NCI-H1417 treated with DMSO at 0.1 percent for 48 hours (cell line): Measurements from ENCODE around the gene ASGR2.
"Not testable (repeated sequence)": the region's sequence is repeated elsewhere in the genome, so short reads cannot be mapped to it uniquely, and the experiment has no call there.

Experiments
- DNase-seq: peaks from one replicate; lab custom pipeline; 2025; lab: John Stamatoyannopoulos, UW

ASGR2 gene

GRCh38 chr17:7124923-7125322 lies 10.3 kb upstream of the ASGR2 start:
- no peak for DNase-seq

- no peak for DNase-seq
Measured at GRCh38 chr17:7123844-7124243, 9.2 kb upstream of the ASGR2 start.

GRCh38 chr17:7122381-7122780 lies 7.8 kb upstream of the ASGR2 start:
- DNase-seq, result no peak

- not testable (repeated sequence) for DNase-seq
Measured at GRCh38 chr17:7120635-7121034, 6.0 kb upstream of the ASGR2 start.

DNA sequence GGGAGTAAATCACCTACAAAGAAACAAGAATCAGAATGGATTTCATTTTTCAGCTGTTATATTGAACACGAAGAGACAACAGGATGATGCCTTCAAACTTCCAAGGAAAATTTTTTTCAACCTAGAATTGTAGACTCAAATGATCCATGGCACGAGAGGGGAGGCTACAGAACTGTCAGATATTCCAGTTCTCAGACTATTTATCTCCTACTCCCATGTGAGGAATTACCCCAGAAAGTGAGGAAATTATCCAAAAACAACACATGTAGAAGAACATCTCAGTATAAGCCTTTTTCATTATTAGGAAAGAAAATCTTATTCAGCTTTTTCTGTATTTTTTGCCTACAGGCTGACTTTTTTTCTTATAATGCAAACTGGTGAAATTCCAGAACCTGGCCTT lies 5.5 kb upstream of the ASGR2 start:
- no peak for DNase-seq

DNA sequence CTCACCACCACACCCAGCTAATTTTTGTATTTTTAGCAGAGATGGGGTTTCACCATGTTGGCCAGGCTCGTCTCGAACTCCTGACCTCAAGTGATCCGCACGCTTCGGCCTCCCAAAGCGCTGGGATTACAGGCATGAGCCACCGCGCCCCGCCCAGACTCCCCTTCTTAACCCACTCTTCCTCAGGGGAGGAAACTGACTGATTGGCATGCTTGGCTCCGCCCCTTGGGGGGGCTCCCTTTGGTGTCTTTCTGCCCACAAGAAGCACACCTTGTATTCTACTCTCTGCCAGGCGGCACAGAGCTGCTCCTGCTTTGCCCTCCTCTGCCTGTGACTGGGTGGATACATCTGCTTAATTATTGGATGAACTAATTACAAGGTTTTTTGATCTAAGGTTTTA lies 4.7 kb upstream of the ASGR2 start:
- DNase-seq, result no peak

- no peak for DNase-seq
Measured at GRCh38 chr17:7114875-7115614, 423 bp upstream of the ASGR2 start.

DNA sequence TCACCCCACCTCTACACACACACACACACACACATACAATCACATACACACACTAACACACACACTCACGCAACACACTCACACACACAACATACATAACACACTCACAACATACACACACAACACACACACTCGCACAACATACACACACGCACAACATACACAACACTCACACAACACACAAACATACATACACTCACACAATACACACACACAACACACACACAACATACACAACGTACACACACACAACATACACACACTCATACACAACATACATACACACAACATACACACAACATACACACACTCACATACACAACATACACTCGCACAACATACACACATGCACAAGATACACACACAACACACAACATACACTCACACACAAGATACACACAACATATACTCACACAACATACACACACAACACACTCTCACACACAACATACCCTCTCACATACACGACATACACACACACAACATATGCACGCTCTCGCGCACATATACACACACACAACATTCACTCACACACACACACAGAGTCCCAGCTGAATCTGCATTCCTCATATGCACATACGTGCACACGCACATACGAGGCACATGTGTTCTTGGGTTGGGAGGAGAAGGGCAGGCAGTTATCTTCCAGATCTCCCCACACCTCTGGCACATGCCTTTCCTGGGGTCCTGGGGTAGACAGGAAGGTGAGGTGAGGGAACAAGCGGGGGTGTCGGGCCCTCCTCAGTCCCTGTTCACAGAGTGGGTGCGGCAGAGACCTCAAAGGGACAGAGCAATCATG lies 1.1 kb downstream of the ASGR2 start:
- DNase-seq, result no peak

DNA sequence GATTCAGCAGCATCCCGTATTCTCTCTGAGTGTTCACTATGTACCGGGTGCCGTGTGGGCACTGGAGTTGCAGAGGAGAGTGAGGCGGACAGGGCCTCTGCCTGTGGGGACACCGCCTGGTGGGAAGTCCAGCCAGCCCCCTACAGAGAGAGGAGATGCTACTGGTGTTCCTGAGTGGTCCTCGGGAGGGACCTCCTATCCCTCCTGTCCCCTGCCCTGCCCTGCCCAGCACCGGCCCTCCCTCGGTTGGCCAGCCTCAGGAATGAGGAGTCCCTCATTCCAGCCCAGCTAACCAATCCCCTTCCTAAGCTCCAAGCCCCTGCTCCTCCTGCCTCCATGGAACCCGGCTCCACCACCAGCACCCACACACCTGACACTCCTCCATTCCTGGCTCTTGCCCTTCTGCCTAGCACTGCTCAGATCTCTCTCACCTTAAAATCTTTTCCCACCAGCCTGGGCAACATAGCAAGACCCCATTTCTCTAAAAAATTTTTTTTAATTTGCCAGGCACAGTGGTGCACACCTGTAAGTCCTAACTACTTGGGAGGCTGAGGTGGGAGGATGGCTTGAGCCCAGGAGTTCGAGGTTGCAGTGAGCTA lies 2.0 kb downstream of the ASGR2 start:
- no peak for DNase-seq

DNA sequence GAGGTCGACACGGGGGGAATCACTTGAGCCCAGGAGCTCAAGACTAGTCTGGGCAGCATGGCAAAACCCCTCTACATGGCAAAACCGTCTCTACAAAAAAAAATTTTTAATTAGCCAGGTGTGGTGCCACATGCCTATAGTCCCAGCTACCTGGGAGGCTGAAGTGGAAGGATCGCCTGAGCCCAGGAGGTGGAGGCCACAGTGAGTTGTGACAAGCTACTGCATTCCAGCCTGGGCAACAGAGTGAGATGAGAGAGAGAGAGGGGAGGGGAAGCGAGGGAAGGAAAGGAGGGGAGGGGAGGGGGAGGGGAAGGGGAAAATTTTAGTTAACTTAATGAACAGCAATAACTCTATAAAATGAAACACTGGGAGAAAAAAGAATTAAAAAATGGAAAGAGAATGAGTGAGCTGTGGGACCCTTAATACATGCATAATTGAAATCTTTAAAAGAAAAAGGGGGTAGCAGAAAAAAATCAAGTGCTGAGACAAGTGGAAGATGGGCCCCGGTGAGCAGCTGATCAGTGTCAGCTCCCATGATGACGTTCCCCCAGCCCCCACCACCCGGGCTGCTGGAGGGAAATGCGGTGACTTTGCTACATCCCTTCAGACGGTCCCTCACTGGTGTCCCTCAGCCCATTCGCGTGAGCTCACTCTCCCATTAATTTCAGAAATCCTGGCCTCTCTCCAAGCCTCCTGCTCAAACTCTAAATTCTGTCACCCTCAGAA lies 2.7 kb downstream of the ASGR2 start:
- no peak for DNase-seq

- no peak for DNase-seq
Measured at GRCh38 chr17:7110617-7111306, 3.9 kb downstream of the ASGR2 start.

DNA sequence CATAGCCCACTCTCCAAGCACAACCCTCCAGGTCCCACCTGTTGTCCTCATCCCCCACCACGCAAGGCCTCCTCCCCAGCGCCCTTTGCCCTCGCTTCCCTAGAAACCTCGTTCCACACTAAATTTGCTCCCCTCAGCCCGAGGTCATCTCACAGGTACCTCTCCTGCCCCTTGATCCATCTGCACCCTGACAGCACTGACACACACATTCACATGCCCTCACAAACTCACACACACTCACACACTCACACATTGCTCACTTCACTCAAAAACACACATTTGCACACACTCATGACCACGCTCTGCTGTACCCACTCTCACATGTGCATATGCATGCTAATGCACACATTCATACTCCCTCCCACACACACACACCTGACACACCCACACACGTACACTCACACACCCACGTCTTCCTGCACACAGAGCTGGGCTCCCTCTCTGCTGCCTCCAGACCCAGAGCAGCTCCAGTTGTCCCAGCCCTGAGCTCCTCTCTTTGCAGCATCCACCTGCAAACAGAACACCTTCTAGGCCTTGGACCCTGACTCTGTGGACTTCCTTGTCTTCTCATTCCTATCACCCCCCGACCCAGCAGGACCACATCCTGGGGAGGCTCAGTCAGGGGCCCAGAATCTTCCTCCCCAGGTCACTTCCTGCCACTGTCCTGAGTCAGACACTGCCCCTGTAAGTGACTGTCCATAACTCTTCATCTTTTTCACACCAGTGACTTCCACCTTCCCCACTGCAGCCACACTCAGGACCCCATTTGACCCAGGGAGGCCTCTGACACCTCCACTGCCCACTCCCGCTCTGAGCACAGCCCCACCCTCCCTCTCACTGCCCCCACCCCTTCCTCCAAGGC lies 4.9 kb downstream of the ASGR2 start:
- no peak for DNase-seq

- DNase-seq, result no peak
Measured at GRCh38 chr17:7108981-7109380, 5.6 kb downstream of the ASGR2 start.

DNA sequence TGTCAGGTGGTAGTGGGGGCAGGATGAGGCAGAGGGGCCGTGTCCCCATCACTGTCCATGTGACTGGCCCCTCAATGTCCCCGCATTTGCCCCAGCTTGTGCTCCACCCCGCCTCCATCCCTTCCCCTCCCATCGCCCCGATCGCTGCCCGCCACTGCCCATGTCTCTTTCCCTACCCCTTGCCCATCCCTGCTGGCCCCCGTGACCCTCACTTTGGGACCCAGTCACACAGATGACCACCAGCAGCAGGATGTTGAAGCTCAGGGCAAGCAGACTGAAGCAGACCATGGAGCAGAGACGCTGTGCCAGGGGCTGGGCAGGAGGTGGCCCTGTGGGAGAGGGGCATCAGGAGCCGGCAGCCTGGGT lies 6.1 kb downstream of the ASGR2 start:
- DNase-seq, result no peak

- DNase-seq, result no peak
Measured at GRCh38 chr17:7107795-7108559, 6.6 kb downstream of the ASGR2 start.

DNA sequence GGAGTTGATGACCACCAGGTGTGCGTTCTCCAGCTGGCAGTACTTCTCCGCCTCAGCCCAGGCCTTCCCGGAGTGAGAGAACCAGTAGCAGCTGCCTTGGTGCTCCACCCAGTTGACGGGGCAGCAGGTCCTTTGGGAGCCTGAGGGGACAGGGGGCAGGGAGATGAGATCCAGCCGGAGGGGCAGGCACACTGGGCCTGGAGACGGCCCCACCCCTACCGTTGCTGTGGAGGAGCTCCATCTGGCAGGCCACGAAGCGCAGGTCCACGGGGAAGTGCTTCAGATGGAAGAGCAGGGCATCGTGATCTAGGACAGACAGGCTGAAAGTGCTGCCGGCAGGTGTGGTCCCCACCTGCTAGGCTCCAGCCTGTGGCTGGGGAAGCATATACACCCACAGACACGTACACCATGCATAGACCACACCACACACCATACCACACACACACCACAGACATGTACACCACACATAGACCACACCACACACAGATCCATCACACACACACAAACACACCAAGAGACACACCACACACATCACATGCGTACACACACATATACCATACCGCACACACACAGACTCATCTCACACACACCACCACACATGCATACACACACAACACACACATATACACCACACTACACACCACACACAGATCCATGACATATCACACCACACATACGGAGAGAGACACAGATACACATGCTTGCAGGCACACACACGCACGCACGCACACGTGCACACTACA lies 7.4 kb downstream of the ASGR2 start:
- DNase-seq, result peak; percentile 17

GRCh38 chr17:7102421-7102820 lies 12.2 kb downstream of the ASGR2 start:
- no peak for DNase-seq

DNA sequence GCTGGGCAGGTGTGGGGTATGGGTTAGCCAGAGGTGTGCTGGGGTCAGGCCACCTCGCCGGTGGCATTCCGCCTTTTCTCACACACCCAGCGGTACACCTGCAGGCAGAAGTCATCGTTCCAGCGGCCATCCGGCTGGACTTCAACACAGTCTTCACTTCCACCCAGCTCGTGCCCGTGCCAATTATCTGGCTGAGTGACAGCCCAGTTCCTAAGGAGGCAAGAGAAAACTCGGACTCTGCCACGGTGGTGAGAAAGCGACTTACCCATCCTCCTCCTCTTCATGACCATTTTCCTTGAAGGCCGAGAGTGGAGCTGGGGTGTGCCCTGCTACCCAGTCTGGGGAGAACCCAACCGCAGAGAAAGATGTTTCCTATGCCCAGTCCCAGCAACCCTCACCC lies 13.1 kb downstream of the ASGR2 start:
- no peak for DNase-seq

- DNase-seq, result not testable (repeated sequence)
Measured at GRCh38 chr17:7100641-7101379, 13.8 kb downstream of the ASGR2 start.
